Endodermal cell (in vitro differentiated cells): Measurements from ENCODE around the gene TNIK. TPM values are rescaled to one million over a fixed set of nuclear protein-coding genes. Genes with fewer than 3 reads are reported as not detected.

Experiments
- DNase-seq: peaks from one replicate; pipeline ENCODE4 v3.0.0-alpha.2; 2017
- H3K27ac ChIP-seq: 2 replicates; pipeline ENCODE4 v1.5.1; 2013; ENCODE audit warnings: mild to moderate bottlenecking, low read depth, low read length, moderate library complexity
- H3K27me3 ChIP-seq: 2 replicates; pipeline ENCODE4 v1.6.1; 2013; ENCODE audit warnings: mild to moderate bottlenecking, low read length, moderate library complexity; ENCODE audit not compliant: insufficient read depth, control insufficient read depth, poor library complexity, severe bottlenecking
- H3K36me3 ChIP-seq: 2 replicates; pipeline ENCODE4 v1.7.0; 2013; ENCODE audit warnings: mild to moderate bottlenecking, low read length, moderate library complexity; ENCODE audit not compliant: control insufficient read depth, insufficient read depth
- H3K4me1 ChIP-seq: one replicate; pipeline ENCODE4 v1.7.0; 2013; ENCODE audit warnings: low read length; ENCODE audit not compliant: control insufficient read depth, insufficient read depth
- H3K4me3 ChIP-seq: 2 replicates; pipeline ENCODE4 v1.5.1; 2013; ENCODE audit warnings: mild to moderate bottlenecking, low read length, moderate library complexity
- H3K9ac ChIP-seq: 2 replicates; pipeline ENCODE4 v1.6.1; 2013; ENCODE audit warnings: mild to moderate bottlenecking, low read length, moderate library complexity; ENCODE audit not compliant: poor library complexity, severe bottlenecking; ENCODE audit errors: extremely low read depth
- H3K9me3 ChIP-seq: 2 replicates; pipeline ENCODE4 v1.6.1; 2013; ENCODE audit warnings: mild to moderate bottlenecking, low read length, moderate library complexity; ENCODE audit not compliant: control insufficient read depth
- H3K27ac Mint-ChIP-seq: 2 replicates; pipeline ENCODE4 v1.8.0; 2020; ENCODE audit warnings: mixed read lengths
- H3K27me3 Mint-ChIP-seq: 2 replicates; pipeline ENCODE4 v1.8.0; 2021; ENCODE audit warnings: mild to moderate bottlenecking, mixed read lengths; ENCODE audit not compliant: insufficient read depth
- H3K36me3 Mint-ChIP-seq: 2 replicates; pipeline ENCODE4 v1.8.0; 2020; ENCODE audit warnings: low read depth, mixed read lengths
- H3K4me1 Mint-ChIP-seq: 2 replicates; pipeline ENCODE4 v1.8.0; 2020; ENCODE audit warnings: mixed read lengths
- H3K4me3 Mint-ChIP-seq: 2 replicates; pipeline ENCODE4 v1.8.0; 2020; ENCODE audit warnings: mild to moderate bottlenecking, moderate library complexity, mixed read lengths
- H3K9me3 Mint-ChIP-seq: 2 replicates; pipeline ENCODE4 v1.8.0; 2020; ENCODE audit warnings: mild to moderate bottlenecking, mixed read lengths
- WGBS, 2 experiments: methylation state at CpG; one replicate each; pipeline versions ENCODE4 v1.1.5 to v1.1.7; 2013; ENCODE audit warnings: missing lambda C conversion rate in 2 of 2, mixed read lengths in 1 of 2; ENCODE audit not compliant: insufficient coverage in 1 of 2, insufficient read length in 1 of 2; 5-methylcytosine and 5-hydroxymethylcytosine counted together
- total RNA-seq, 2 donors: library from RNA; stranded (reverse); fragmentation: NEBNext Ultra II Directional in 1 of 2; extraction: Animal tissue kit (Norgen Biotek cat#: 25700) in 1 of 2; gene quantifications; 2 replicates in 1 of 2; 3 replicates in 1 of 2; pipeline ENCODE4 v1.2.1, GENCODE V29; 2021
- TF ChIP-seq, protein P1 (sequence below): fragments of 200-600 bp; sonication (generic); conservative IDR thresholded peaks from 2 replicates; pipeline ENCODE4 v1.5.0; 2021; ENCODE audit warnings: antibody characterized with exemption, mild to moderate bottlenecking

The TNIK gene
- total RNA-seq, 2 donors from 2014 or later: 12.2 to 14.9 TPM

DNA sequence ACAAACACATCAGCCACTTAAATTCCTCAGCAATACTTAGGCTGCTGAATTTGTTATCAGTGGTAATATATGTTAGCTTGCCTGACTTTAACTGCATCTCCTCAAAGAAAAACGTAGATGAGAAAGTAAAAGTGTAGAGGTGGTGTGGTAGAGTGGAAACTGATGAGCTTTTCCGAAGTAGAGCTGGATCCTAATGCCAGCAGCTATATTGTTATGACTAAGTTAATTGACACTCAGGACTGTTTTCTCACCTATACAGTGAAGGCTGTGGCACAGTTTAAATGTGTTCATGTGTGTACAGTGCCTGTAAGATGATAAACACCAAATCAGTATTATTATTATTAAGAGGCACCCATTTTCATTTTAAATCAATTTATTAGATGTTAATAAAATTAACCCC lies 174.9 kb downstream of the TNIK start:
- H3K9me3 ChIP-seq: no peaks in the 10 kb centered on the region
- no peak for DNase-seq
- Mint-ChIP-seq H3K9me3 (no peaks in the 10 kb centered on the region), H3K27ac (no peak overlapping the region), H3K27me3 (no peaks in the 10 kb centered on the region), H3K4me3 (no peak overlapping the region), H3K4me1 (peaks cover 5% of the 10 kb centered on the region), H3K36me3 (no peaks in the 10 kb centered on the region)
- no peaks in the 10 kb centered on the region for H3K36me3 ChIP-seq
- H3K4me1 ChIP-seq: no peaks in the 10 kb centered on the region
- 92% methylated on average over 2 of the region's 2 CpGs; no CpG with 5 or more reads in 1 of the 2 experiments for WGBS, 2 experiments
- no peak overlapping the region for H3K9ac ChIP-seq
- TF ChIP-seq, protein P1, sequence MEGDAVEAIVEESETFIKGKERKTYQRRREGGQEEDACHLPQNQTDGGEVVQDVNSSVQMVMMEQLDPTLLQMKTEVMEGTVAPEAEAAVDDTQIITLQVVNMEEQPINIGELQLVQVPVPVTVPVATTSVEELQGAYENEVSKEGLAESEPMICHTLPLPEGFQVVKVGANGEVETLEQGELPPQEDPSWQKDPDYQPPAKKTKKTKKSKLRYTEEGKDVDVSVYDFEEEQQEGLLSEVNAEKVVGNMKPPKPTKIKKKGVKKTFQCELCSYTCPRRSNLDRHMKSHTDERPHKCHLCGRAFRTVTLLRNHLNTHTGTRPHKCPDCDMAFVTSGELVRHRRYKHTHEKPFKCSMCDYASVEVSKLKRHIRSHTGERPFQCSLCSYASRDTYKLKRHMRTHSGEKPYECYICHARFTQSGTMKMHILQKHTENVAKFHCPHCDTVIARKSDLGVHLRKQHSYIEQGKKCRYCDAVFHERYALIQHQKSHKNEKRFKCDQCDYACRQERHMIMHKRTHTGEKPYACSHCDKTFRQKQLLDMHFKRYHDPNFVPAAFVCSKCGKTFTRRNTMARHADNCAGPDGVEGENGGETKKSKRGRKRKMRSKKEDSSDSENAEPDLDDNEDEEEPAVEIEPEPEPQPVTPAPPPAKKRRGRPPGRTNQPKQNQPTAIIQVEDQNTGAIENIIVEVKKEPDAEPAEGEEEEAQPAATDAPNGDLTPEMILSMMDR: no peak
- H3K27me3 ChIP-seq: no peaks in the 10 kb centered on the region
- H3K4me3 ChIP-seq: no peak overlapping the region
- H3K27ac ChIP-seq: no peak overlapping the region

DNA sequence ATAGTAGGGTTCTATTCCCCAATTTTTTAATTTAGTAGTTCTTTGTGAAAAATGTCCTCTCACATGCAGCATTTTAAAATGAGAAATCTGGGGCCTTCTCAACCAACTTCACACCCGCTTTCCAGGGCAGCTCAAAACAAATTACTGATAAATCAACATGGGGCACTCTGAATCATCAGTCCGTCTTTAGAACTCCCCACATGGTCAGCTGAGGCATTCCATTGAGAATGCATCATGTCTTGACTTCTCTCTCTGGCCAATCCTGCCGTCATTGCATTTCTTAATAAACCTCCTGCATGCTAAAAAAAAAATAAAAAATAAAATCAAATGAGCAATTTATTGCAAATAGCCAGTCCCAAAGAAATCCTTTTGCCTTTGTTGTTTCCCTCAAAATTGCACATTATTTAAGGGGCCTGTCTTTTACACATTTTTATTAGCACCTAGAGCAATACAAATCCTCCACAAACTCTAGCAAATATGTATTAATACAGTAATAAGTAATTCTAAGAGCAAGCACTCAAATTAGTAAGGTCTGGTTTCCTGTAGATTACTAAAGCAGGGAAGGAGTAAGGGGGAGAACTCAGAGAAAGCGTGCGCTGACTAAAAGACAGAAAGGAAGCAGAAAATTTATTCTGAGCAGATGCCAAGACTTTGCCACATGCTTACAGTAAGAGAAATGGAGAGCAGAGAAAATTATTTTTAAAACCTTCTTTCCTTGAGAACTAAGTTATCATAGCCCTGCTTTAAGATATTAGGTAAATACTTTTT lies 175.7 kb downstream of the TNIK start:
- Histone ChIP-seq H3K4me1 (no peaks in the 10 kb centered on the region), H3K36me3 (no peaks in the 10 kb centered on the region), H3K4me3 (no peak overlapping the region), H3K27me3 (no peaks in the 10 kb centered on the region), H3K27ac (peak overlapping the region; percentile 53), H3K9me3 (no peaks in the 10 kb centered on the region), H3K9ac (no peak overlapping the region)
- Mint-ChIP-seq H3K9me3 (no peaks in the 10 kb centered on the region), H3K36me3 (no peaks in the 10 kb centered on the region), H3K27me3 (no peaks in the 10 kb centered on the region), H3K27ac (no peak overlapping the region), H3K4me1 (peaks cover 5% of the 10 kb centered on the region), H3K4me3 (no peak overlapping the region)
- 84 to 91% methylated on average over 5 of the region's 5 CpGs for WGBS, 2 experiments
- TF ChIP-seq, protein P1: no peak
- no peak for DNase-seq

DNA sequence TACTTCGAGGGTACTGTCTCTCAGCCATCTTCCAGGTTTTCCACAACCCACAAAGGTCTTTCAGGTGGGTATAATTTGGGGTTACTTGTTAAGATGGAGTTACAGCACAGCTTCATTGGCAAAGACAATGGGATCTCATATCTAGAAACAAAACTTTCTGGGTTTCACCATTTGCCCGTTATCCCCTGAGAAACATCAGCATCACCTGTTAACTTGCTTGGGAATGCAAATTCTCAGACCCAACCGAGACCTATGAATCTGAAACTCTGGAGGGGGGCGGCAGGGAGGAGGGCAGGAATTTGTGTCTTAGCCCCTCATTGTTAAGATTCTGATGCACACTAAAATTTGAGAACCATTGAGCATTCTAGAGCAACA lies 176.4 kb downstream of the TNIK start:
- Mint-ChIP-seq H3K4me1 (peaks cover 5% of the 10 kb centered on the region), H3K27me3 (no peaks in the 10 kb centered on the region), H3K9me3 (no peaks in the 10 kb centered on the region), H3K27ac (peak overlapping the region; percentile 29), H3K36me3 (no peaks in the 10 kb centered on the region), H3K4me3 (no peak overlapping the region)
- no peak overlapping the region for H3K27ac ChIP-seq
- TF ChIP-seq, protein P1: no peak
- H3K9me3 ChIP-seq: no peaks in the 10 kb centered on the region
- 80 to 94% methylated on average over 3 to 4 of the region's 4 CpGs for WGBS, 2 experiments
- H3K36me3 ChIP-seq: no peaks in the 10 kb centered on the region
- no peaks in the 10 kb centered on the region for H3K4me1 ChIP-seq
- no peak overlapping the region for H3K9ac ChIP-seq
- H3K27me3 ChIP-seq: no peaks in the 10 kb centered on the region
- no peak for DNase-seq
- no peak overlapping the region for H3K4me3 ChIP-seq
